ENCODE results near the gene CTNNA2. TPM values are rescaled to one million over a fixed set of nuclear protein-coding genes. Genes with fewer than 3 reads are reported as not detected.

CTNNA2 gene
- total RNA-seq, 1 donor from 2014 or later, result not detected

DNA sequence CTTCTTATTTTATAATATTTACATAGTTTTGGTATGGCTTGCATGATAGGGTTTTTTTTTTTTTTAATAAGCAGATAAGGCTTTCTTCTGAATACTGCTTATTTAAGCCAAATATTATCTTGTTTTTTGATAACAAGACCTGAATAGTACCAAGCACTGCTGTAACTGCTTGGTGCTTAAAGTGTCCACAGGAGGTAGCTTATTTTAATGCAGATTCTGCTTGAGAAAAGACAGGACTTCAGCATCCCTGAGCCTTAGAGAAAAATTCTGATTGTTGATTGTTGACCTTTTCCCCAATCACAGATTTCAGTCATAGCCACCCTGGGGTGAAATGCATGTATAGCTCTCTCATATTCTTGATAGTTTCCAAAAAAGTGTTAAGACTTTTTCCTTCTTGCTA is 336.4 kb downstream of the CTNNA2 start:
- DNase-seq (ENCODE audit: low read depth in 2 of 2), result no peak

GRCh38 chr2:79849949-79850348 is 337.1 kb downstream of the CTNNA2 start:
- DNase-seq (ENCODE audit: low read depth in 2 of 2), result no peak

DNA sequence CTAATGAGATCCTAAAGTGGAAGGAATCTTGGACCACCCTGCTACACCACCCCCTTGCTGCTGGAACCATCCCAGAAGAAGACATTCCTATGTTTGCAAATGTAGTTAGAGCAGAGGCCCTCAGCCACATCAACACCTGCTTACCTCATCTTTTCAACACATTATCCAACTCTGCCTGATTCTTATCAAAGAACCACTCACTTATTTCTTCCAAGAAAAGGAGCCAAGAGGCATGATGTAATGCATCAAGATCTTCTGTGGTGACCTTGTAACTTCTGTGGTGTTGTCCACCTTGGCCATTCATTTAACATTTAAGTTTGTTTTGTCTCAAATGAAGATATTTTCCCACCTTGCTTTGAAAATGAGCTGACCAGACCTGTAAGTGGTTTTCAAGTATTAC is 338.1 kb downstream of the CTNNA2 start:
- DNase-seq (ENCODE audit: low read depth in 2 of 2), result no peak

- DNase-seq (ENCODE audit: low read depth in 2 of 2), result no peak
These were observed 342.6 kb downstream of the CTNNA2 start for GRCh38 chr2:79855264-79856006.

- DNase-seq (ENCODE audit: low read depth in 2 of 2), result no peak
These were observed 345.0 kb downstream of the CTNNA2 start for GRCh38 chr2:79857888-79858287.

DNA sequence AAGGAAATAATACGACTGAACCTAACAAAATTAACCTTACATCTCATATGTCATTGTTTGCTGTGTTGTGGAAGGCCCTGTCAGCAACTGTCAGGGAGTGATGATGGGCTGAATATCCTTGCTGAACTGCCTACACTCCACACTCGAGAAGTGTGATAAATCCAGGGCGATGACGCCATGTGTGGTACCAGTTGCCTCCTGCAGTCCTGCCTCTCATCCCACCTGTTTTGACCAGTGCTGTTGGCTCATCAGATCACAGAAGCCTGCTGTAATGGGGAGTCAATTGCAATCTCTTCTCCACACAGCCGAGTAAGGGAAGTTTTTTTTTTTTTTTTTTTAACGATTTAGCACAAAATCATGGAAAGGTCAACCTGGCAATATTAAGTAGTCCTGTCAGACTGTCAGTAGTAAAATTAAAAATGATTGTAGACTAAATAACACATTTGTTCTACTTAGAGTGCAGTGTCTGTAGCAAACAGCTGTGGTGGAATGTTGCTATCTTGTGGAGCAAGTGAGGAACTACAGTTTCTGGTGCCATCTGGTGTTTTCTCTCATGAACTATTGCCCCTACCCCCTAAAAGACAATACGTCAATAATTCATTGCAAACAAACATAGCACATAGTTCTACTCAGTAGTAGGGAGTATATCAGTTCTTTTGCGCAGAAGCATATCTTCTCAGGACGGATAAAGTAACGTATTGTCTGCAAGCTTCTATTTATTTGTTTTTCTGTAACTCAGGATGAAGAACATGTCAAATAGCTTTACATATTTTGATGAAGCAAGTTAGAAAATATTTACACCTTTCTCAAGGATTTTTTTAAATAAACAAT is 347.6 kb downstream of the CTNNA2 start:
- no peak for DNase-seq (ENCODE audit: low read depth in 2 of 2)

GRCh38 chr2:79861059-79861374 is 348.2 kb downstream of the CTNNA2 start:
- no peak for DNase-seq (ENCODE audit: low read depth in 2 of 2)

DNA sequence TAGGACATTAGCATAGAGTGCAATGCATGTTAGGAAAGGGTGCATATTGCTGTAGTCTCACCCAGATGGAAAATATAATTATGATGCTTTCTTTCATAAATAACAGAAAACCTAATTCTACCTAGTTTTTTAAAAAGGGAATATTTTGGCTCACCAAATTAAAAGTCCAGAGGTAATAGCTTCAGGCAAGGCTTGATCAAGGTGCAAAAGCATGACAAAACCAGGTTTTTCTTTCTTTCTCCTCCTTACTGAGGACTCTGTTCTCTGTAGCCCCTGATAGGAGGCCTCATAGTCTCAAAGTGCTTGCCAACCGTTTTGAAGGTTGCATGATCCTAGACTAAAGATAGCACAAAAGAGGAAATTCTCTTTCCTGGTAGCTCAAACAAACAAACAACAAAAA is 349.9 kb downstream of the CTNNA2 start:
- no peak for DNase-seq (ENCODE audit: low read depth in 2 of 2)

GRCh38 chr2:79872656-79873055 is 359.8 kb downstream of the CTNNA2 start:
- no peak for DNase-seq (ENCODE audit: low read depth in 2 of 2)

DNA sequence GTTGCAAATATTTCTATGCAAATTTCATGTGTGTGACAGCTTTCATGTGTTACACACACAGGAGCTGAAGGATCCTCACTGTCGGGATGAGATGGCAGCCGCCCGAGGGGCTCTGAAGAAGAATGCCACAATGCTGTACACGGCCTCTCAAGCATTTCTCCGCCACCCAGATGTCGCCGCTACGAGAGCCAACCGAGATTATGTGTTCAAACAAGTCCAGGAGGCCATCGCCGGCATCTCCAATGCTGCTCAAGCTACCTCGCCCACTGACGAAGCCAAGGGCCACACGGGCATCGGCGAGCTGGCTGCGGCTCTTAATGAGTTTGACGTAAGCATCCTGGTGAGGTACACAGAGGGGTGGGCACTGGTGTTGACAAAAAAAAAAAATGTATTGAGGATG is 361.2 kb downstream of the CTNNA2 start:
- no peak for DNase-seq (ENCODE audit: low read depth in 2 of 2)

DNA sequence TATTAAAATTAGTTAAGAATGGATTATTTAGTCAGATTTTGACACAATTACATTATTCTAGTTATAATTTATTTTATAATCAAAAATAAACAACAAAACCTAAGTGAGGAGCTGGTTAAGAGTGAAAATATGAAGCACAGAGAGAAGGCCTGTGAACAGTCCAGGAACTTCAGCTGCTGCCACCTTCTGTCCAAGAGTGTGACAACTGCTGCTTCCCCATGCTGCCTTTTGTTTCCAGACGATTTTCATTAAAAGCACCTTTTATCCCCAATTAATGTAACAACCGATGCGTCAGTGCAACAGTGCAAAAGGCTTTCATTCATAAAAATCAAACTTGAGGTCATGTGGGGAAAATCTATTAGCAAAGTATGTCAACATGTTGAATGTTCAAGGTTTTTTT is 363.6 kb downstream of the CTNNA2 start:
- DNase-seq (ENCODE audit: low read depth in 2 of 2), result no peak

- no peak for DNase-seq (ENCODE audit: low read depth in 2 of 2)
These were observed 369.7 kb downstream of the CTNNA2 start for GRCh38 chr2:79882548-79882947.

- peak; percentile 60 to 73 for DNase-seq (ENCODE audit: low read depth in 2 of 2)
These were observed 375.0 kb downstream of the CTNNA2 start for GRCh38 chr2:79887747-79888374.

- DNase-seq (ENCODE audit: low read depth in 2 of 2), result no peak
These were observed 379.3 kb downstream of the CTNNA2 start for GRCh38 chr2:79892123-79892522.

GRCh38 chr2:79899196-79899595 is 386.3 kb downstream of the CTNNA2 start:
- no peak for DNase-seq (ENCODE audit: low read depth in 2 of 2)

- DNase-seq (ENCODE audit: low read depth in 2 of 2), result no peak
These were observed 388.3 kb downstream of the CTNNA2 start for GRCh38 chr2:79901161-79901560.

DNA sequence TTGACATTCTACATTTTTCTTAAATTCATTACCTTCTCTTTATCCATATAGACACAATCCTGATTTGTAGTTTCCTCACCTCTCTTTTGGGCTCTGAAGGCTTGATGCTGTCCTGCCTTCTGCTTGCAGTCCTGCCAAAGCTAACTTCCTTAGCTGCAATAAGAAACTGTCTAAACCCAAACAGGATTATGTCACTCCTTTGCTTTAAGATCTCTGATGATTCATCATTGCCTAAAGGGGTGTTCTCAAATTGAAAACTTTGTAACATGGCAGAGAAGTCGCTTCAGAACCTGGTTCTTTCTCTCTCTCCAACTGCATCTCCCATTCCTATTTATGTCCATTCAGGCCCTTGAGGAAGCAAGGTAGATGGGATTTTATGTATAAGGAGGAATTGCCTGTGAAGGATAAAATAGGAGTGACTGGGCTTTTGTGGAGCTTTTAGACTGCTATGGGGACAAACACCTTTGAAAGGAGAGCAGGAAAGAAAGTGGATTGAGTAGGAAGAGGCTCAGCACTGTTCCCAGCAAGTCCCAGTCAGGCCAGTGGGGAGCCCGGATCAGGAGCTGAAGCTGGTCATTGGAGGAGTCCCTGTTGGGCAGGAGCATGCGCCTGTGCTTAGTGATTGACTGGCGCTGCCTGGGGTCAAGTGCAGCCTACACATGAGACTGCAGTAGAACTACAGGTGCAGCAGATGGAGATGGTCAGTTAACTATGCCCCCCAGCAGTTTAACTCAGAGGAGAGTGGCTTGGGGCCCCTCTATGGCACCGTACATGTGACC is 390.6 kb downstream of the CTNNA2 start:
- no peak for DNase-seq (ENCODE audit: low read depth in 2 of 2)

- DNase-seq (ENCODE audit: low read depth in 2 of 2), result no peak
These were observed 393.5 kb downstream of the CTNNA2 start for GRCh38 chr2:79906139-79906890.

DNA sequence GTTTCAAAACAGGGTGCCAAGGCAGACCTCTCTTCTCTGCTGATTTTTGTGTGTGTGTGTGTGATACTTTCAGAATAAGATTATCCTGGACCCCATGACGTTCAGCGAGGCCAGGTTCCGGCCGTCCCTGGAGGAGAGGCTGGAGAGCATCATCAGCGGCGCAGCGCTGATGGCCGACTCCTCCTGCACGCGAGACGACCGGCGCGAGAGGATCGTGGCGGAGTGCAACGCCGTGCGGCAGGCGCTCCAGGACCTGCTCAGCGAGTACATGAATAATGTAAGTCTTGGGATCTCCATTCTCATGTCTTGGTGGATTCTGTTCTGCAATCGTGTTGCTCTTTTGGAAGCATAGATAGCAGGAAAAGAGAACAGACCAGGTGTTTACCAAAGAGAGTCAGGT is 396.7 kb downstream of the CTNNA2 start:
- DNase-seq (ENCODE audit: low read depth in 2 of 2), result no peak

DNA sequence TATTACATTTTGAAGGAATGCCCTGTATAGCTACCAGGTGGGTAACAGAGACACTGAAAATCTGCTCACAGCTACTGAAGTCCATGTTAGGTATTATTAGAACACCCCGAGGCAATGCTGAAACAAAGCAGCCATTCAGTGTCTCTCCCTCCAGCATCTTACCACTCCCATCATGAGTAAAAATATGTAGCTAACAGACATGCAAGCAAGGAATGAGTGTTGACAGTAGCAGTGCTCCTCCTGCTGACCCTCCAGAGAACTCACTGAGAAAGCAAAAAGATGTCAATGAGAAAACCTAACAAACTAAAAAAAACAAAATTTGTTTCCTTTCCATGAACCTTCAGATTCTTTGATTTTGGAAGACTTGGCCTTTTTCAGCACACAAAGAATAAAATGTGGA is 397.8 kb downstream of the CTNNA2 start:
- no peak for DNase-seq (ENCODE audit: low read depth in 2 of 2)

DNA sequence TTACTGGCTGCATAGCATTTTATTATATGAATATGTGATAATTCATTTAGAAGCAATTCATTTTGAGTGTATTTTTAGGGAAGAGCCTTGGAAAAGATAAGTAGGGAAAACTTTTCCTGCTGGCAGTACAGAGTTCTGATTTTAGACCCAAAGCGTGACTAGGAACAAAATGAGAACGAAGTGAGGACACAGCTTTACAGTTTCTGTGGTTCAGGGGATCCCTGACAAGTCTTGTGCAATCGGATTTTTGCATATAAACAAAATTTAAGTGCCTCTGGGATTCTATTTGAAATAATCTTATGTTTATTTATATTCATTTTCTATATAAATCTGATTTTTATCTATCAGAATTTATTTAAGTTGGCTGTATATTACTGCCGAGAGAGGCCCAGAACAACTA is 402.6 kb downstream of the CTNNA2 start:
- DNase-seq (ENCODE audit: low read depth in 2 of 2), result no peak

Data from lung microvascular endothelial cell (primary cell).